Measurements from ENCODE around the gene SRGAP2B.
"Not testable (repeated sequence)": the region's sequence is repeated elsewhere in the genome, so short reads cannot be mapped to it uniquely, and the experiment has no call there.

- TF ChIP-seq CTCF (tag by site-specific recombination; IDR thresholded peaks at IDR 0.05); ZNF16 (tag by site-specific recombination; IDR thresholded peaks at IDR 0.05; ENCODE audit: low read depth); OVOL3 (tag by site-specific recombination; IDR thresholded peaks at IDR 0.05); ZNF473 (tag by site-specific recombination; IDR thresholded peaks at IDR 0.05); ELK4 (IDR thresholded peaks at IDR 0.05; ENCODE audit: borderline replicate concordance, low read depth, low read length); ZNF239 (tag by site-specific recombination; IDR thresholded peaks at IDR 0.05); ZNF660 (tag by site-specific recombination; IDR thresholded peaks at IDR 0.05); ZNF639 (tag by site-specific recombination; IDR thresholded peaks at IDR 0.05); GLI2 (tag by site-specific recombination; IDR thresholded peaks at IDR 0.05; ENCODE audit: borderline replicate concordance, low read depth); ZNF777 (tag by site-specific recombination; IDR thresholded peaks at IDR 0.05; ENCODE audit: borderline replicate concordance); TCF7L2 (IDR thresholded peaks at IDR 0.05; ENCODE audit: borderline replicate concordance, low read depth, low read length); ZBTB8A (tag by site-specific recombination; IDR thresholded peaks at IDR 0.05); GLI4 (tag by site-specific recombination; IDR thresholded peaks at IDR 0.05): not testable (repeated sequence)
These were observed 59.1 kb downstream of the SRGAP2B start for GRCh38 chr1:145036019-145036418.

Data from HEK293 (cell line).